Amniotic stem cell (primary cell): ENCODE results near the gene FGD5.
"Not testable (repeated sequence)": the region's sequence is repeated elsewhere in the genome, so short reads cannot be mapped to it uniquely, and the experiment has no call there.

Source experiments
- DNase-seq: peaks from one replicate; lab custom pipeline; 2025; lab: John Stamatoyannopoulos, UW

FGD5 gene

DNA sequence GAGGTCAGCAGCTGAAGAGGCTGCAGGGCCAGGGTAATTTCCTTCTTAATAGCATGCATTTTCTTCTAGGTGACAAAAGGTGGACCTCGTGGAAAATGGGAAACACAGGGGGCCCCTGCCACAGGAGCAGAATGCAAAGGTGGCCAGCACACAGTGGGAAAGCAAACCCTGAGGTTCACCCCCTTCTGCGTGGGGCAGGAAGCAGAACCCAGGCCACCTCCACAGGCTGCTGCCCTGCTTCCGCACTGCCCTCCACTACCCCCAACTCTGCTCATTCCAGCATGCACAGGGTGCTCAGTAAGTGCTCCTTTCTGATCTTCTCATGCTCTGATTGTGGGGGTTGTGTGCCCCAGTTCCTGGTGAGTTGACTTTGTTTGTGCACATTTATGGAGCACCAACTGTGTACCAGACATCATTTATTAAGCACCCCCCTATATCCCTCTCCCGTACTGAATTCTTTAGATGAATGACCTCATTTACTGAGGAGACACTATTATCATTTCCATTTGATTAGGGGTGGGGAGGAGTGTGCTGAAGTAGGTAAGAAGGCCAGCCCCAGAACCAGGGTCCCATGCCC lies 12.7 kb upstream of the FGD5 start:
- DNase-seq: no peak

DNA sequence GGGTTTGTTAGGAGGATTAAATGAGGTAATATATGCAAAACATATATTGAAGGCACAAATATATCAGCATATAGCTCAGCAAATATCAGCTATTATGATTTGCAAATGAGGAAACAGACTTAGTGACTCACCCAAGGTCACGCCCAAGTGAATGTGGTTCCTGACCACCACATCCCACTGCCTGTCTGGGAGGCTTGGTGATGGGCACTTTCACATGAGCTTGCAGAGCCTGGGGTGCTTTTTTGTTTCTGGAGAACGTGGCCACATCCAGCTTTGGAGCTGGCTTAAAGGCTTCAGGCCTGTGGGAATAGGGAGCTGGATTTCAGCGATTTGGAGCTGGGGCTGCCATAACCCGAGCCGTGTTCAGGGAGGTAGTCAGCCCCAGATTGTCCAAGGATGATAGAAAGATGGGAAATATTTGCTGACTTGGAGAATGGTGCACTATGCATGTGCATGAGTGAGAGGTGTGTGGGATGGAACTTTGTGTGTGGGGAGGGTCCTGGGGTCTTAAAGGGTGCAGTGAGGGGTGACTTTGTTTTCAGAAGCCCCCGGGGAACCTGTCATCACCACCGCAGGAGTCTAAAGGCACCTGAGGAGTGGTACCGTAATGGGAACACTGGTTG lies 12.0 kb upstream of the FGD5 start:
- DNase-seq: no peak

DNA sequence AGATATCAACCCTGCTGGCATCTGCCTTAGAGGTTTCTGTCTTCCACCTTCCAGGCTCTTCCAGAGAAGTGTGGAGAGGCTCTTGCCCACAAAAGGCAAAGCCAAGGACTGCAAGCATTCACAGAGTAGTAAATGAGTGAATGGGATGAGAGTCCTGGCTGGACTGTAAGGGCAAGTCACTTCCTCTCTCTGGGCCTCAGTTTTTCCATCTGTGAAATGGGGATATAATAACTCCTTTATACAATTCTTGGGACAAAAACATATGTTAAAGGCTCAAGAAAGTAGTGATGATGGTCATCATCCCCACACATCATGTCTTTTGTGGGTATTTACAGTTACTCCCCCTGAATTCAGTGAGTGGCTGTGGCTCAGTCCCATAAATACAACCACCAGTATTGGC lies 10.7 kb upstream of the FGD5 start:
- no peak for DNase-seq

DNA sequence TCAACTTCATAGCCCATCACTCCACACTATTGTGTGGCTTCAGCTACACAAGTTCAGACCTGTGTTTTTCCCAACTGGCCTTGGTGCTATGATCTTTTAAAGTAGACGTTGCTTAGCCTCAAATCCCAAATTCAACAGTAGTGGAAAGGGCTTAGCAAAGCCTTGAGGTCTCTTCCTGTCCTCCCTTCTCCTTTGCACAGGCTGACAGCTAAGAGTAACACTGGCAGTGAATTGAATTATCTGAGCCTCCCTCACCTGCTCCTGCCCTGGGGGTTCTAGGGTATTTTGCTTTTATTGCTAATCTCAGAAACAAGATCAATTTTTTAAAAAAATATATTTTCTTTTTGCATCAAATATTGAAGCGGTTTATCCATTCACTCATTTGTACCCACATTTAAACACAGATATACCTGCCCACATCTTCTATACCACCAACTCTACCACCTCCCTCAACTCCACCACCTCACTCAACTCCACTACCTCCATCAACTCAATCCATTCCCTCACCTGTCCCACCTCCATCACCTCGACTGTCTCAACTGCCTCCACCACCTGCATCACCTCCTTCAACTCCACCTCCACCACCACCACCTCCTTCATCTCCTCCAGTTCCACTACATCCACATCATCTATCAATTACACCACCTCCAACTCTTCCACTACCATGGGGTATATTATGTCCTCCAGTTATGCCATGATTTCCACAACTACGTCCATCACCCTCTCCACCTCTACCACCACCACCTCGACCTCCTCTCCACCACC lies 10.1 kb upstream of the FGD5 start:
- no peak for DNase-seq

DNA sequence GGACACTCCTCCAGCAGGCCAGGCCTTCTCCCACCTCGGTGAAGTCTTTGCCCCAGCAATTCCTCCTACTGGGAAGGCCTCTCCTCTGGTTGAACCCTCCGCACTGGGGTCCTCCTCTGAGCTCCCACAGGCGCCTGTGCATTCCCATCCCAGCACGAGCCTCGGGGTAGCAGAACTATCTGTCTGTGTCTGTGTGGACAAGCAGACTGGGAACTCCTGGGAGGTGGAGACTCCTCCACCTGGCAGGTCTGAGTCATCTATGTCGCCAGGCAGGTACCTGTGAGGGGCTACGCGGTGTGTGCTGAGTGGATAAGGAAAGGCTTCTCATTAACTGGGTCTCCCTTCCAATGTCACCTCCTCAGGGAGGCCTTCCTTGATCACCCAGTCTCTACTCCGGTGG lies 9.2 kb upstream of the FGD5 start:
- not testable (repeated sequence) for DNase-seq

DNA sequence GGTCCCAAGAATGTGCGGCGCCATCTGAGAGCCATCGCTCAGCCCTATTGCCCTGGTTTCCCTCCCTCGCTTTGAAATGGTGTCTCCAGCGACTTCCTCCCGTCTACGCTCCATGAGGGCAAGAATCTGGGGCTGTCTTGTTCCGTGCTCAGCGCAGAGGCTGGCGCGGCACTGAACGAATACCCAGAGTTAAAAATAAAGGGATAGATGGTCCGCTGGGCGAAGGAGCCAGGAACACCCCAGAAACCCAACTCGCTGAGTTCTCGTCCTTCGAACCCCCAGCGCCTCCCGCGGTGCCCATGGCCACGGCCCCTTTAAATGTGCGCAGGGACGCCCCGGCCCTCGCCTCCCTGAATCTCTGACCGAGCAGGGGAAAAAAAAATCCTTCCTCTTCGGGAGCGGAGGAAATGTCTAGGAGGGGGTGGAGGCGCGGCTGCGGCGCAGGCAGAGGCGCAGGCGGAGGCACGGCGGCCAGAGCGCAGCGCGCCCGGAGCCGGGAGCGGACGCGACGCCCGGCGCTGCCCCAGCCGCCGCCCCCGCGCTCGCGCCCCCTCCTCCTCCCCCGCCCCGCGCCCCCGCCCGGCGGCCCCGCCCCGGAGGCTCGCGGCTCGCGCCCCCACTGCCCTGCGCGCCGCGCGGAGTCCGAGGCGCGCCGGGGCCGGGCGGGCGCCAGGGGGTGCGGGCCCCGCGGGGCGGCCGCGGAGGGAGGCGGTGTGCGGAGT lies 8.5 kb upstream of the FGD5 start:
- DNase-seq: no peak

DNA sequence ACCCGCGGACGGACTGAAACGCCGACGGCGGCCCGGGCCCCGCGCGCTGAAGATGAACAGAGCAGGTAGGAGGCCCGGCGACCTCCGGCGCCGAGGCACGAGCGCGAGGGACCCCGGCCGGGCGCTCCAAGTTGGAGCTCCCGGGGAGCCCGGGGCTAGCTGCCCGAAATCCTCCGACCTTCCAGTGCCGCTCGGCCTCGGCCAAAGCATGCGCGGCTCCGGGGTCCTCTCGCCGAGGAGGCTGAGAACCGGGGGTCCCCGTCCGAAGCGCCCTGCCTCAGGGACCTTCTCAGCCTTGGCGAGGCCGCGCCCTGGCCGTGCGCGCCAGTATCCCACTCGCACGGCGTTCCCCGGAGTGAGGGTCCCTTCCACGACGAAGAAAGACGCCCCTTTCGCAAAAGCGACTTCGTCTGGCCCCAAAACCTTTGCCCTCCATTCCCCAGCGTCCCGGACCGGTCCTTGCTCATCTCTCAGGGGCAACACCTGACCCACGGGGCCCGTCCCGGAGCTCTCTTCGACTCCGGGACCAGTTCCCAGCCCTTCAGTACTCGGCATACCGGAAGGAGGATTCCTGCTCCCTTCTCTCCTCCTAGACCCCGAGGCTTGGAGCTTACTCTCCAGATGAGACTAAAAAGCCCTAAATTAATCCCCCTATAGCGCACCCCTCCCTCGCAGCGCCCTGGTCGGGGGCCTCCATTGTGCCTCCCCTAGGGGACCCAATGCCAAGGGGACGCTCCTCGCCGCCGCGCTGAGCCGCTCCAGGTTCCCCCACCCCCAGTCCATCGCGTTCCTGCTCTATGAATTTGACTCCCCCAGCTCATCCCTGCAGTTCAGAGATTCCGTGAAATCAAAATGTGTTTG lies 7.7 kb upstream of the FGD5 start:
- DNase-seq: no peak

DNA sequence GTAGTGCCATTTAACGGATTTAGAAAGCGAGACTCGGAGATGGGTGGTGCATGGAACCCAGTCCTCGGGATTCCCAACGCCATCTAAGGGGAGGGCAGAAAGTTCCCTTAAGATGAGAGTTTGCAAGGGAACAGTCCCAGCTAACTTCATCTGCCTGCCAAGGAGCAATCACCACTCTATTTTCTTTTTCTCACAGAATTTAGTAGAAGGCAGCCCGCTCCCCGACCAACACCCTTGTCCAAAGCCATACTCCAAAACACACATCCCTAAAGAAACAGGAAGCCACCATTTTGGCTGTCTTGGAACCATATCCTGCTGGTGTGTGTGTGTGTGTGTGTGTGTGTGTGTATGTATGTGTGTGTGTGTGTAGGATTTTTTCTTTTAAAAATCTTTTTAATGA lies 7.1 kb upstream of the FGD5 start:
- no peak for DNase-seq

DNA sequence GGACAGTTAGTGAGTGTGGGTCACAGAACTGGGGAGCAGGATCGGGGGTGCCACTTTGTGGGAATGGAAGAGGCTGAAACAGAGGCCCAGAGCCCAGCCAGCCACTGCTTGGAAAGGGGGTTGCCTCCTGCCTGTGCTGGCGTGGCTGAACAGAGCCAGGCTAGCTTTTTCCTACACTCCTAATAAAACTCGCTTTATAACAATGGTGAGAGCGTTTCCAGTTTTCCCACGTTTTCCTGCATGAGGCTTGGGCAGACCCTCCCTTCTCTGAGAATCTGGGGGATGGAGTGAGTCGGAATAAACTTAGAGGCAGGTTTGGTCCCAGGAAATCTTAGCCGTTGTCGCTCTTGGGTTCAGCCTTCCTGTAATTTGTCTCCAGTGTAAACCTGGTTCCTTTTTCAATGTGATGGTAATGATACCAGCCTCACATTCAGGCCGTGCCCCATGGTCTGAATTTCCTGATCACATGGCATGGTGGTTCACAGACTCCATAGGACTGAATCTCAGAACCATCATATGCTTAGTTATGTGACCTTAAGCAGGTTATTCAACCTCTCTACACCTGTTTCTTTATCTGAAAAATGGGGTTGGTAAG lies 6.5 kb upstream of the FGD5 start:
- DNase-seq: no peak

DNA sequence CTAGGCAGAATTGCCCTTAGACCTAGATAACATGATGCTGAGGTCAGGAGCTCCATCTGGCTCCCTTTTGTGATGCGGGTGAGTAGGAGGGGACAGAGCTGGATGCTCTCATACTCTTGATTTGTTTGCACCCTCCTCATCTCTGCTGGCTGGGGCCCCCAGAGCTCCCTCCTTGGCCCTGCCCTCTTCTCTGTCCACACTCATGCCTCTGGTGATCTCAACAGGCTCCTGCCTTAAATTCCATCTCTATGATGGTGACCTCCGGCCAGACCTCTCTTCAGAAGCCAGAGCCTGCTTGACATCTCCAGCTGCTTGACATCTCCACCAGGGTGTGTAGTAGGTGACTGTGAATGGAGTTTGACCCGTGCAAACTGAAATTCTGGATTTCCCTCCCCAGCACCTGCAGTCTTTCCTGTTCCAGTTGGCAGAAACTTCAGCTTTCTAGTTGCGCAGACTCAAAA lies 4.3 kb upstream of the FGD5 start:
- no peak for DNase-seq

DNA sequence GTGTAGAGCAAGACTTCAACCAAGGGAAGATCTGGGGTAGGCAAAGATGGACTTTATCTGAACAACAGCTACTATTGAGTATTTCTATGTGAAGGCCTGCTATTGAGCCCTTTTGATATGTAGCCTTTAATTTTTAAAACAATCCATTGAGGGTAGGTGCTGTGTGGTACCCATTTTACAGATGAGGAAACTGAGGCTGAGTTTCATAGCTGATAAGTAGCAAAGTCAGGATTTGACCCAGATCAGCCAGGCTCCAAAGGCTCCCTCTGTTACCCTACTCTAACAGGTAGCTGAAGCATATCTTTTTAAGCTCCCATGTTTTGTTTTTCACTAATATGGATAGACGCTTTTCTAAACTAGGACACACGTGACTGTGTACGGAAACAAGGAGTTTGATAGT lies 2.4 kb upstream of the FGD5 start:
- no peak for DNase-seq

DNA sequence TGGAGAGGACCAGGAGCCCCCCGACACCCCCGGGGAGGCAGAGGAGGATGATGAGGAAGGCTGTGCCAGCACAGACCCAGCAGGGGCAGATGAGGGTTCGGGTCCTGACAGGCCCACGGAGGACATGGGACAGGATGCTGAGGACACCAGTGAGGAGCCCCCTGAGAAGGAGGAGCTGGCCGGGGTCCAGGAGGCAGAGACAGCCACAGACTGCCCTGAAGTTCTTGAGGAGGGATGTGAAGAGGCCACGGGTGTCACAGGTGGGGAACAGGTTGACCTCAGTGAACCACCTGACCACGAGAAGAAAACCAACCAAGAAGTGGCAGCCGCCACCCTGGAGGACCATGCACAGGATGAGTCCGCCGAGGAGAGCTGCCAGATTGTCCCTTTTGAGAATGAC lies 909 bp downstream of the FGD5 start:
- DNase-seq: no peak

DNA sequence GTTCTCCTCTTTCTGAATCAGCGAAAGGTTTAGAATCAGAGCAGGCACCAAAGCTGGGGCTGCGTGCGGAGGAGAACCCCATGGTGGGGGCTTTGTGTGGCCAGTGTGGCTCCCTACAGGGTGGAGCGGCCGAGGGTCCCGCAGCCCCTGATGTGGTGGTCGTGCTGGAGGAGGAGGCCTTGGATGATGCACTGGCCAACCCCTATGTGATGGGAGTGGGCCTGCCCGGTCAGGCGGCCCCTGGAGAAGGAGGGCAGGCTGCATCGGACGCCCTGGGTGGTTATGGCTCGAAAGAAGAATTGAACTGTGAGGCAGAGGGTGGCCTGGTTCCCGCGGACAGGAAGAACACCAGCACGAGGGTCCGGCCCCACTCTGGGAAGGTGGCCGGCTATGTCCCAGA lies 1.4 kb downstream of the FGD5 start:
- no peak for DNase-seq

DNA sequence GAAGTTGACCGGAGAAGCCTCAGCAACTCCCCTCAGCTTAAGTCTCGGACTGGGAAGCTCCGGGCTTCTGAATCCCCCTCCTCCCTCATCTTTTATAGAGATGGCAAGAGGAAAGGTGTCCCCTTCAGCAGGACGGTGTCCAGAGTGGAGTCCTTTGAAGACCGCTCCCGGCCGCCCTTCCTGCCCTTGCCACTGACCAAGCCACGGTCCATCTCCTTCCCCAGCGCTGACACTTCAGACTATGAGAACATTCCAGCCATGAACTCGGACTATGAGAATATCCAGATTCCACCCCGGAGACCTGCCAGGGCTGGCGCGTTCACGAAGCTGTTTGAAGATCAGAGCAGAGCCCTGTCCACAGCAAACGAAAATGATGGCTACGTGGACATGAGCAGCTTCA lies 2.4 kb downstream of the FGD5 start:
- no peak for DNase-seq

DNA sequence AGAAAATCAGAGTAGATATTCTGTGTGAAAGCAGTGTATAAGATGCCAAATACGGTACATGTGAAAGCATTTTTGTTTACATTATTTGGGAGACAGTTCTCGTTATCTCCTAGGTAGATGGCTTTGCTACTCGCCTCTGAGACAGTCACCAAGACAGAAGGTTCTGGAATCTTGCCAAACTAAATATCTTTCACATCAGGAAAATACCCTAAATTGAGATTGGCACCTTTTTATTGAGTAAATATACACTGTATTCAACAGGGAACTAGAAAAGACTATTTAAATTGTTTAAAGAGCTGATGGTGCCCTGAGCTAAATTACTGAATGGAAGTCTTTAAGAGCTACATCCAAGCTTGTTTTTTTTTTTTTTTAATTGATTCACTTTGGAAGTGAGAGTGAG lies 3.4 kb downstream of the FGD5 start:
- DNase-seq: no peak

DNA sequence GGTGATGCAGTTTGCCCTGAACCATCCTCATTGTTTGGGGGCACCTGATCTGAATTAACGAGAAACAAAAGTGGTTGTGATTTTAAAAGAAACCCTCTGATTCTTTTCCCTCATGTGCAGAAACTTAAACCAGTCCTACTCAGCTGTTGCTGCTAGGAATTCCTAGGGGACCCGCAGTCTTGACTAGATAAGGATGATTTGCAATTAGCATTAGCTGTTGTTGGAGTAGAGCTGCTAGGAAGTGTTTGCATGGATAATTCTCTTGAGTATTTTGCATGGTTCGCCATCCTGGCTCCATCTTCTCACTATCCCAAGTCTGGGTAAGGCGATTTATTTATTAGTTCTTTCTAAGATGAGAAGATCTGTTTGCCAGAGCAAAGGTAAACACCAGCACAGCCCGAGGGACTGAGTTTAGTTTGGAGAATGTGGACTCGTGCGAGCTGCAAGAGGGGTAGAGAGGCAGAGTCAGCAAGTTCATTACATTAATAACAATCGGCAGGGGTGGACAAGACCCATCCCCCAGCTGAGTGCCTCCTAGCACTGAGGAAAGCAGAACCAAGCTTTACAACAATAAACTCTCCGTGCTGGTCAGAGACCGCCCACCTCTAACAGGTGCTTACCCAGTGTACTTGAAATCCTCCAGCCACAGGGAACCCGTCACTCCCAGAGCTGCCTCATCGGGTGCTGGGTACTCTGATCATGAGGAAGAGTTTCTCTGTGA lies 4.1 kb downstream of the FGD5 start:
- DNase-seq: no peak

DNA sequence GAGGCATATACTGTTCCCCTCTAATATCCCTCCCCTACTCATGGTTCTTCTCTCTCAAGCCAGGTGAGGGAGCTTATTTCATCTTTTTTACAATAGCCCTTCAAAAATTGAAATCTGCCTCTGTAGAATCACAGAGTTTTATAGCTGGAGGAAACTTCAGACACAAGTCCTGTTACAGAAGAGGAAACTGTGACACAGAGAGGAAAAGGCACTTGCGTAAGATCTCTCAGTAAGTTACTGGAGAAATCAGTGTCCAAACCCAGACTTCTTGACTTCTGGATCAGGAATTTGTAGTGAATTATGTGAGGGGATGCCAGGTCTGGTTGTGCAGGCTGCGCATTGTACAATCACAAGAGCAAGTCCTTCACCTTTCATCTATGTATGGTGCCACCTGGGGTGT lies 4.6 kb downstream of the FGD5 start:
- DNase-seq: no peak

DNA sequence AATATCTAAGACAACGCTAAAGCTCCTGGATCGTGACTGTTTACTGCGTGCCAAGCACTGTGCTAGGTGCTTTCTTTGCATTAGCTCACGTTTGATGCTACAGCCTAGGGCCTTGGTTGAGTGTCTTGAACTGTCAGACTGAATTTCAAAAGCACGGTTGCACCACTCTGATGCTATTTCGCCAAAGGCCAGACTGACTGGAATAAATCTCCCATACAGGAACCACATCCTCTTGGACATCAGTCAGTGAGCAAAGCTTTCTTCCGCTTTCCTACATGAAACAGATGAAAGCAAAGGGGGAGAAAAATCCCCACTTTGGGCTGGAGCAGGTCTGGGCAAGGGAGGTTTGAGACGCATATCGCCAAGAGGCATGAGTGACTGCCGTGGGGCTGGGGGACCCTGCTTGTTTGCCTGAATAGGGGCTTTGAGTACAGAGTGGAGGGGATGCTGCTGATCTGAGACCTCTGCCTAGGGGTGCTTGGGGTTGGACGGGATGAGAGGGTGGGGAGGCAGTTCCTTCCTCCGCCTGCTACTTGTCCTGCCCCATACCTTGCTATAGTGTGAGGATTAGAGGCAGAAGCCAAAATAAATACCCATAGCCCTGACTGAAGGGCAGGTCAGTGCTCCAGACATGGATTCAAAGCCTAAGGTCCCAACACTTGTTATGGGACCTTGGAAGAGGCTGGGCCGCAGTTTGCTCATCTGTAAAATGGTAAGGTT lies 5.3 kb downstream of the FGD5 start:
- DNase-seq: no peak

DNA sequence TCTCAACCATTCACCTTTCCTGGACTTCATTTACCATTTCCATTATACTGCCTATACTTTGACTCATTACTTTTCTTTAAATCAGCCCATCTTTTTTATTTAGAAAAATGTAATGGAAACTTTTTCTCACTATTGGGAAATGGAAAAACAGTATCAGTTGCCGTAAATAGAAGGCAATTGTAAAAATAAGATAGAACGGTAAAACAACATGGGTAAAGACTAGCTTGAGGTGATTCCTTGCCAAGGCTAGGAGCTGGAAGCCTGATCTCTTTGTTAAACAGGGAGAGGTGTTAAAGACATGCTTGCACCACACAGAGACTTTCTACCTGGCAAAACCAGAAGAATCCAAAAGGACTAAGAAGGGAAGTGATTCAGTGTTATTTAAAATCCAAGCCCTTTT lies 5.9 kb downstream of the FGD5 start:
- DNase-seq: no peak

DNA sequence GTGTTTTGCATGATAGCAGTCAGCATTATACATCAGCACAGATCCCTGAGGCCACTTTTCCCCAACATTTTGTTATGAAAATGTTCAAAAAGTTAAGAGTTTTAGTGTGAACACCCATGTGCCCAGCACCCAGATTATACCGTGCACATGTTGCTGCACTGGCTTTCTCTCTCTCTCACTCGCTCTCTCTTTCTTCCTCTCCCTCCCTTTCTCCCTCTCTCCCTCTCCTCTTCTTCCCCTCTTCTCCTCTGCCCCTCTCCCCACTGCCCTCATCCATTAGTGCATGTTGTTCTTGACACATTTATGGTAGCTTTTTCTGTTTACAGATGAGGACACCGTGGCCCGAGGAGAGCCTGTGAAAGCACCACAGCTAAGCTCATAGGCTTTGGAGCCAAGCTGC lies 7.3 kb downstream of the FGD5 start:
- DNase-seq: no peak
